ENCODE results near the gene POLE. TPM values are rescaled to one million over a fixed set of nuclear protein-coding genes. Genes with fewer than 3 reads are reported as not detected.

The POLE gene
- polyA plus RNA-seq, 1 of the 3 experiments (the other 2 are of a cell fraction) = 20.1 TPM

GRCh38 chr12:132711080-132711843 is 24.1 kb upstream of the POLE start:
- Histone ChIP-seq H3K4me3 (ENCODE audit: low read depth in 2 of 2, low read length in 1 of 2) (peak overlapping the region; percentile 71 to 98), H3K79me2 (ENCODE audit: insufficient read depth) (peaks cover 63% of the 10 kb centered on the region), H3F3A (replicated peaks; ENCODE audit: insufficient read depth) (peaks cover 16% of the 10 kb centered on the region), H3K36me3 (replicated peaks in 1 of 2; ENCODE audit: control insufficient read depth in 1 of 2, insufficient read depth in 2 of 2, low read length in 1 of 2) (peaks cover 0 to 7% of the 10 kb centered on the region in 2 experiments), H3K9ac (peak overlapping the region; percentile 81), H3K4me2 (peak overlapping the region; percentile 96), H3K27me3 (ENCODE audit: insufficient read depth) (no peaks in the 10 kb centered on the region), H4K20me1 (ENCODE audit: insufficient read depth) (peaks cover 24% of the 10 kb centered on the region), H3K27ac (ENCODE audit: low read depth in 2 of 2, low read length in 1 of 2) (peak overlapping the region; percentile 30 to 84; a peak in 3 of 4 replicates), H3K9me2 (no peaks in the 10 kb centered on the region), H3K4me1 (ENCODE audit: control insufficient read depth in 1 of 2, insufficient read depth in 2 of 2, low read depth in 1 of 2, low read length in 1 of 2) (no peaks in the 10 kb centered on the region; a peak in 1 of 4 replicates), H2AFZ (ENCODE audit: low read depth) (0 out of 2 replicates have a peak overlapping the region, but pooled peaks have one; percentile 70), H3K9me3 (no peaks in the 10 kb centered on the region)
- TF ChIP-seq MAX (IDR thresholded peaks at IDR 0.05; ENCODE audit: low read depth) = 0 out of 2 replicates have a peak, but pooled peaks have one; percentile 17
- TF ChIP-seq REST (IDR thresholded peaks at IDR 0.05; ENCODE audit: low read depth, low read length) = no peak
- no peak for TF ChIP-seq EP300 (IDR thresholded peaks at IDR 0.05; ENCODE audit: borderline replicate concordance in 1 of 2, low read depth in 1 of 2, low read length in 1 of 2)
- WGBS (ENCODE audit: low lambda C conversion rate) = 4% methylated on average over 43 of the region's 59 CpGs
- ChIA-PET CTCF (interaction anchor here (0.9 to 1.1 kb wide), 3 partner anchors 21 to 57 kb away, joined by 3 to 4 read pairs (median 4); no protein-coding TSS in a partner anchor), POLR2A (interaction anchor here (1.4 to 1.8 kb wide), 2 partner anchors 10 to 19 kb away, joined by 3 to 5 read pairs; no protein-coding TSS in a partner anchor)
- DNase-seq = peak; percentile 79

GRCh38 chr12:132710405-132711079 is 23.4 kb upstream of the POLE start, which contains the start of gene PGAM5:
TSS of gene PGAM5 (plus strand) at chr12:132710842. CDS start at chr12:132710877, 35 bp downstream.
- ChIA-PET CTCF (interaction anchor here (0.9 to 1.1 kb wide), 2 partner anchors 21 to 57 kb away, joined by 4 read pairs; no protein-coding TSS in a partner anchor), POLR2A (interaction anchor here (1.4 to 1.8 kb wide), 2 partner anchors 11 to 20 kb away, joined by 3 to 5 read pairs; no protein-coding TSS in a partner anchor)
- Histone ChIP-seq H3F3A (replicated peaks; ENCODE audit: insufficient read depth) (peaks cover 16% of the 10 kb centered on the region), H2AFZ (ENCODE audit: low read depth) (peak within 1 kb of the TSS; percentile 90), H3K27ac (ENCODE audit: low read depth in 2 of 2, low read length in 1 of 2) (peak within 1 kb of the TSS; percentile 62 to 84; a peak in 3 of 4 replicates), H3K4me3 (ENCODE audit: low read depth in 2 of 2, low read length in 1 of 2) (peak within 1 kb of the TSS; percentile 71 to 98), H4K20me1 (ENCODE audit: insufficient read depth) (peaks cover 24% of the 10 kb centered on the region), H3K4me1 (ENCODE audit: control insufficient read depth in 1 of 2, insufficient read depth in 2 of 2, low read depth in 1 of 2, low read length in 1 of 2) (no peaks in the 10 kb centered on the region; a peak in 1 of 4 replicates), H3K4me2 (peak within 1 kb of the TSS; percentile 96), H3K9ac (peak within 1 kb of the TSS; percentile 81), H3K9me3 (no peaks in the 10 kb centered on the region), H3K9me2 (no peaks in the 10 kb centered on the region), H3K27me3 (ENCODE audit: insufficient read depth) (no peaks in the 10 kb centered on the region), H3K36me3 (replicated peaks in 1 of 2; ENCODE audit: control insufficient read depth in 1 of 2, insufficient read depth in 2 of 2, low read length in 1 of 2) (peaks cover 0 to 7% of the 10 kb centered on the region in 2 experiments), H3K79me2 (ENCODE audit: insufficient read depth) (peaks cover 63% of the 10 kb centered on the region)
- peak; percentile 98 for DNase-seq
- WGBS (ENCODE audit: low lambda C conversion rate) = 2% methylated on average over 19 of the region's 94 CpGs
- peak; percentile 81 for TF ChIP-seq MAX (IDR thresholded peaks at IDR 0.05; ENCODE audit: low read depth)
- TF ChIP-seq TEAD4 (IDR thresholded peaks at IDR 0.05; ENCODE audit: borderline replicate concordance, insufficient read depth) = no peak
- TF ChIP-seq TAF1 (IDR thresholded peaks at IDR 0.05; ENCODE audit: borderline replicate concordance, low read depth, low read length) = no peak; the same call in none of the 2 replicates
- TF ChIP-seq NRF1 (IDR thresholded peaks at IDR 0.05; ENCODE audit: low read depth, low read length) = peak; percentile 78
- 0 out of 2 replicates have a peak, but pooled peaks have one; percentile 2 for TF ChIP-seq PBX3 (IDR thresholded peaks at IDR 0.05)
- TF ChIP-seq USF2 (IDR thresholded peaks at IDR 0.05; ENCODE audit: borderline replicate concordance, low read depth, low read length) = no peak
- no peak for TF ChIP-seq FOXM1 (IDR thresholded peaks at IDR 0.05; ENCODE audit: low read depth)
- no peak for TF ChIP-seq RAD21 (IDR thresholded peaks at IDR 0.05; ENCODE audit: low read length)
- no peak for TF ChIP-seq IRF3 (IDR thresholded peaks at IDR 0.05; ENCODE audit: low read depth, low read length)
- TF ChIP-seq SIN3A (IDR thresholded peaks at IDR 0.05; ENCODE audit: borderline replicate concordance, low read depth, low read length) = peak; percentile 57; the same call in 1 of the 2 replicates
- TF ChIP-seq EP300 (IDR thresholded peaks at IDR 0.05; ENCODE audit: borderline replicate concordance in 1 of 2, low read depth in 1 of 2, low read length in 1 of 2) = peak in 1 of 2 experiments; percentile 34; a peak in 1 of 4 replicates
- no peak for TF ChIP-seq NFIC (IDR thresholded peaks at IDR 0.05; ENCODE audit: borderline replicate concordance)
- TF ChIP-seq GATA2 (CRISPR knock-in tag; IDR thresholded peaks at IDR 0.05) = no peak

Data from SK-N-SH (cell line).